IMR-90 (cell line): ENCODE measurements around the gene COL5A1. TPM values are rescaled to one million over a fixed set of nuclear protein-coding genes. Genes with fewer than 3 reads are reported as not detected.

Source experiments
- ATAC-seq: fragments of 200-7000 bp; cut with Tn5 transposase; 2 replicates; pipeline ENCODE4 v1.9.1; 2020; ENCODE audit warnings: low read depth, mild to moderate bottlenecking, moderate library complexity
- BruUV-seq: library from RNA; stranded (reverse); fragments of 400-500 nt; replicated peaks from 2 replicates; lab custom pipeline; 2021; lab: Mats Ljungman, UMichigan
- CTCF ChIA-PET: fragments of 300-600 bp; formaldehyde crosslinking; extraction: SDS; loops from one replicate; lab custom pipeline; 2021; ENCODE audit warnings: antibody characterized with exemption; lab: Yijun Ruan, JAX
- POLR2A ChIA-PET: fragments of 300-600 bp; sonication (Branson Sonifier 250); formaldehyde crosslinking; loops from one replicate; lab custom pipeline; 2022; ENCODE audit warnings: antibody characterized with exemption; ENCODE audit not compliant: unreplicated experiment; lab: Charles Lee
- DNase-seq: peaks from one replicate; pipeline ENCODE4 v3.0.0; 2013
- H2AFZ ChIP-seq: replicated peaks from 2 replicates; pipeline ENCODE3; 2013; ENCODE audit warnings: low read length, mild to moderate bottlenecking; ENCODE audit not compliant: poor library complexity
- H2AK5ac ChIP-seq: 2 replicates; pipeline ENCODE4 v1.6.1; 2013; ENCODE audit warnings: low read depth, low read length, inconsistent platforms
- H2AK9ac ChIP-seq: replicated peaks from 2 replicates; pipeline ENCODE3; 2013; ENCODE audit warnings: mild to moderate bottlenecking, low read depth, low read length, moderate library complexity; ENCODE audit not compliant: poor library complexity
- H2BK120ac ChIP-seq: 2 replicates; pipeline ENCODE4 v1.6.1; 2013; ENCODE audit warnings: low read depth, low read length, inconsistent platforms
- H2BK15ac ChIP-seq: 3 replicates; pipeline ENCODE4 v1.6.1; 2013; ENCODE audit warnings: low read depth, low read length, inconsistent platforms
- H2BK20ac ChIP-seq: 2 replicates; pipeline ENCODE4 v1.6.1; 2013; ENCODE audit warnings: low read depth, mild to moderate bottlenecking, inconsistent platforms, low read length, moderate library complexity
- H2BK5ac ChIP-seq: 2 replicates; pipeline ENCODE4 v1.6.1; 2013; ENCODE audit warnings: mild to moderate bottlenecking, low read depth, low read length, inconsistent platforms; ENCODE audit not compliant: poor library complexity, severe bottlenecking
- H3K14ac ChIP-seq: replicated peaks from 2 replicates; pipeline ENCODE4 v1.6.1; 2013; ENCODE audit warnings: low read depth, low read length, inconsistent platforms
- H3K18ac ChIP-seq: 2 replicates; pipeline ENCODE4 v1.6.1; 2013; ENCODE audit warnings: low read depth, low read length, control low read depth
- H3K23ac ChIP-seq: 2 replicates; pipeline ENCODE4 v1.6.1; 2013; ENCODE audit warnings: low read depth, low read length, inconsistent platforms
- H3K27ac ChIP-seq: 2 replicates; pipeline ENCODE4 v1.5.1; 2013; ENCODE audit warnings: mild to moderate bottlenecking, control low read depth, low read length; ENCODE audit not compliant: insufficient read depth
- H3K27me3 ChIP-seq: 2 replicates; pipeline ENCODE4 v1.6.1; 2013; ENCODE audit warnings: low read length; ENCODE audit not compliant: control insufficient read depth, insufficient read depth
- H3K36me3 ChIP-seq: 2 replicates; pipeline ENCODE4 v1.6.1; 2013; ENCODE audit warnings: low read length, mixed read lengths; ENCODE audit not compliant: control insufficient read depth, insufficient read depth
- H3K4ac ChIP-seq: 2 replicates; pipeline ENCODE4 v1.6.1; 2013; ENCODE audit warnings: low read depth, low read length, inconsistent platforms
- H3K4me1 ChIP-seq: 2 replicates; pipeline ENCODE4 v1.6.1; 2013; ENCODE audit warnings: low read length, mixed read lengths; ENCODE audit not compliant: control insufficient read depth, insufficient read depth
- H3K4me2 ChIP-seq: 2 replicates; pipeline ENCODE4 v1.6.1; 2013; ENCODE audit warnings: low read depth, mild to moderate bottlenecking, control low read depth, low read length, moderate library complexity
- H3K4me3 ChIP-seq: 2 replicates; pipeline ENCODE4 v1.5.1; 2013; ENCODE audit warnings: low read depth, mild to moderate bottlenecking, control low read depth, low read length, moderate library complexity; ENCODE audit not compliant: insufficient read depth
- H3K56ac ChIP-seq: 2 replicates; pipeline ENCODE4 v1.6.1; 2013; ENCODE audit warnings: low read length, inconsistent platforms; ENCODE audit not compliant: insufficient read depth; ENCODE audit errors: extremely low read depth
- H3K79me1 ChIP-seq, 2 experiments: 2 replicates each; pipeline ENCODE4 v1.6.1; 2013; ENCODE audit warnings: low read length in 2 of 2, inconsistent platforms in 1 of 2, low read depth in 1 of 2
- H3K9ac ChIP-seq: 2 replicates; pipeline ENCODE4 v1.6.1; 2013; ENCODE audit warnings: low read depth, low read length, control low read depth
- H3K9me1 ChIP-seq: 2 replicates; pipeline ENCODE4 v1.6.1; 2013; ENCODE audit warnings: low read length, inconsistent platforms; ENCODE audit not compliant: insufficient read depth
- H3K9me3 ChIP-seq: 2 replicates; pipeline ENCODE4 v1.6.1; 2013; ENCODE audit warnings: low read length; ENCODE audit not compliant: control insufficient read depth, insufficient read depth
- H4K20me1 ChIP-seq: 2 replicates; pipeline ENCODE4 v1.6.1; 2013; ENCODE audit warnings: low read length, inconsistent platforms; ENCODE audit not compliant: insufficient read depth
- H4K5ac ChIP-seq: 2 replicates; pipeline ENCODE4 v1.6.1; 2013; ENCODE audit warnings: mild to moderate bottlenecking, low read depth, low read length, control low read depth
- H4K8ac ChIP-seq, 2 experiments: 2 replicates each; pipeline ENCODE4 v1.6.1; 2013; ENCODE audit warnings: low read depth in 2 of 2, low read length in 2 of 2, control low read depth in 1 of 2, inconsistent platforms in 1 of 2
- H4K91ac ChIP-seq: 2 replicates; pipeline ENCODE4 v1.6.1; 2013; ENCODE audit warnings: low read depth, low read length, inconsistent platforms; ENCODE audit not compliant: insufficient read depth
- CEBPB ChIP-seq: IDR thresholded peaks from 2 replicates; pipeline ENCODE4 v1.6.1; 2012; ENCODE audit warnings: low read depth, low read length, improper control_type of control experiment
- CTCF ChIP-seq: conservative IDR thresholded peaks from 2 replicates; pipeline ENCODE4 v1.5.1; 2012; ENCODE audit warnings: mild to moderate bottlenecking, low read depth, low read length, improper control_type of control experiment
- ELK1 ChIP-seq: fragments of 150-350 bp; IDR thresholded peaks from 2 replicates; pipeline ENCODE4 v1.6.1; 2016; ENCODE audit warnings: low read depth, mild to moderate bottlenecking, low read length, moderate library complexity, borderline replicate concordance
- FOS ChIP-seq: fragments of 150-350 bp; IDR thresholded peaks from 2 replicates; pipeline ENCODE4 v1.6.1; 2016; ENCODE audit warnings: low read depth, low read length
- MXI1 ChIP-seq: IDR thresholded peaks from 2 replicates; pipeline ENCODE4 v1.6.1; 2012; ENCODE audit warnings: low read depth, mild to moderate bottlenecking, low read length, moderate library complexity, borderline replicate concordance
- NFE2L2 ChIP-seq: fragments of 150-350 bp; IDR thresholded peaks from 2 replicates; pipeline ENCODE4 v1.6.1; 2016; ENCODE audit warnings: low read depth, mild to moderate bottlenecking, low read length
- RAD21 ChIP-seq: IDR thresholded peaks from 2 replicates; pipeline ENCODE4 v1.6.1; 2012; ENCODE audit warnings: low read length, improper control_type of control experiment
- RCOR1 ChIP-seq: IDR thresholded peaks from 2 replicates; pipeline ENCODE4 v1.6.1; 2012; ENCODE audit warnings: mild to moderate bottlenecking, low read length, improper control_type of control experiment; ENCODE audit not compliant: insufficient replicate concordance
- RFX5 ChIP-seq: IDR thresholded peaks from 2 replicates; pipeline ENCODE4 v1.8.0; 2012; ENCODE audit warnings: low read depth, mild to moderate bottlenecking, low read length, moderate library complexity
- SMC3 ChIP-seq: fragments of 150-350 bp; IDR thresholded peaks from 2 replicates; pipeline ENCODE4 v1.6.1; 2016; ENCODE audit warnings: low read depth, mild to moderate bottlenecking, antibody characterized with exemption, low read length, moderate library complexity
- WGBS, 2 experiments: methylation state at CpG; one replicate each; pipeline versions ENCODE4 v1.1.5 to v1.1.7; 2013; ENCODE audit warnings: missing lambda C conversion rate in 2 of 2; ENCODE audit not compliant: insufficient read length in 1 of 2; ENCODE audit errors: extremely low coverage in 2 of 2; 5-methylcytosine and 5-hydroxymethylcytosine counted together
- dilution Hi-C: fragments of 300-500 bp; cut with HindIII; formaldehyde crosslinking; loops from one replicate; pipeline ENCODE4 v1.14.3; 2018; ENCODE audit warnings: low sequenced_read_pairs; ENCODE audit not compliant: unreplicated experiment
- in situ Hi-C: fragments of 300-500 bp; cut with MboI; formaldehyde crosslinking; loops from 3 replicates; pipeline ENCODE4 v1.14.3; 2019; ENCODE audit warnings: low sequenced_read_pairs, inconsistent platforms, mixed read lengths
- intact Hi-C: fragments of 100-400 bp; cut with micrococcal nuclease; formaldehyde crosslinking; loops from 2 replicates; pipeline ENCODE4 v1.10.0; 2022
- polyA plus RNA-seq, 3 experiments: library from polyadenylated mRNA; depleted of rRNA; stranded (reverse); fragments of >200 nt; gene quantifications; 2 replicates each; pipeline ENCODE4 v1.2.3, GENCODE V29; 2012; ENCODE audit warnings: low replicate concordance in 1 of 3
- total RNA-seq: library from RNA; depleted of rRNA; stranded (reverse); fragments of >200 nt; gene quantifications from 2 replicates; pipeline ENCODE4 v1.2.3, GENCODE V29; 2012

The COL5A1 gene
- total and polyA plus RNA-seq, 2 of the 4 experiments (the other 2 are of a cell fraction) = 19.2 to 173 TPM

DNA sequence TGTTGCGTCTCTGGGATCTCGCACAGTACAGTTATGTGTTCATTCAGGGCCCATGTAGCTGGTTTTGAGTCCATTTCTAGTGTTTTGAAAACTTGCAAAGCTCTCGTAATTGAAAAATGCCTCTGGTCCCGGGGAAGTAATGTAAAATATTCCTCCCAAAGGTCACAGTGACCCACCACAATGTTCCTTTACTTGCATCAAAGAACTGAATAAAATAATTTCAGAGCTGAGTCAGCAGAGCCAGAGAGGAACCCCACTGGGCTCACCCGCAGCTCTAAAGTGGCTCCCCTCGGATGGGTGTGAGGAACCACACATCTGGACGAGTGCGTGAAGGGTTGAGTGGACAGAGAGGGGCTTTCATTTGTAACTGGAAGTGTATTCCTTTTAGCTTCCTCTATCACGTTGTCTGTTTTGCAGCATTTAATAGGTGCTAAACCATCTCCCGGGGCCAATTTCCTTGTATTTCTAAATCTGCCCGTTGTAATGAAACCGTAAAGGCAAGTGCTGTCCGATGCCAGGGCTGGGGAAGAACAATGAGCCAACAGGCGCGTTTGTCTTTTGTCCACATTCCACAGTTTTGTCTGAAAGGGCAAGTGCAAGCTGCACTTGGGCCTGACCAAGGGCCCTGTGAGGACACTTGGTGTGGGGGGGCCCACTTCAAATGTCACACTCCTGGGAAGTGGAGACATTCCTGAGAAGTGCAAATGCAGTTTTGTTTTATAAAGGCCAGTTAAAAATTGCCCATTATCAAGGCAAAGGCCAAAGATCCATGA, 29.9 kb downstream of the COL5A1 start:
- intact Hi-C loops = no loop called here
- H3K23ac ChIP-seq = no peak overlapping the region
- no peak overlapping the region for H2BK15ac ChIP-seq
- peaks cover 50 to 88% of the 10 kb centered on the region in 2 experiments for H3K79me1 ChIP-seq
- no peak overlapping the region; the same call in 1 of the 2 replicates for H3K27ac ChIP-seq
- no peak overlapping the region for H4K5ac ChIP-seq
- H2BK5ac ChIP-seq = no peak overlapping the region
- H3K9me1 ChIP-seq = peaks cover 55% of the 10 kb centered on the region
- no peak overlapping the region for H3K4ac ChIP-seq
- in situ Hi-C loops = no loop called here
- peaks cover 4% of the 10 kb centered on the region; the same call in 1 of the 2 replicates for H3K9me3 ChIP-seq
- no peak overlapping the region for H3K14ac ChIP-seq
- no peak overlapping the region for H3K9ac ChIP-seq
- no TSS peak for BruUV-seq
- no peak overlapping the region for H4K8ac ChIP-seq
- no peak overlapping the region for H3K4me3 ChIP-seq
- WGBS, 2 experiments = 93% methylated on average over 5 of the region's 15 CpGs; no CpG with 5 or more reads in 1 of the 2 experiments
- peaks cover 93% of the 10 kb centered on the region for H4K20me1 ChIP-seq
- peaks cover 15% of the 10 kb centered on the region for H3K36me3 ChIP-seq
- TF ChIP-seq CEBPB = no peak
- no peak for TF ChIP-seq SMC3
- TF ChIP-seq NFE2L2 = no peak
- TF ChIP-seq RAD21 = no peak
- TF ChIP-seq MXI1 = no peak
- TF ChIP-seq RFX5 = no peak
- TF ChIP-seq FOS = no peak
- TF ChIP-seq ELK1 = no peak
- TF ChIP-seq RCOR1 = no peak
- TF ChIP-seq CTCF = no peak
- no peak overlapping the region for H2AK5ac ChIP-seq
- peaks cover 38% of the 10 kb centered on the region for H3K4me1 ChIP-seq
- H3K4me2 ChIP-seq = no peak overlapping the region
- POLR2A ChIA-PET = no interaction called here
- no peak overlapping the region for H2BK120ac ChIP-seq
- no peak overlapping the region for H3K18ac ChIP-seq
- no peak for DNase-seq
- H3K56ac ChIP-seq = no peak overlapping the region
- ATAC-seq = no peak
- no peak overlapping the region for H2AK9ac ChIP-seq
- no peak overlapping the region; the same call in 1 of the 2 replicates for H2BK20ac ChIP-seq
- no peak overlapping the region for H4K91ac ChIP-seq
- no peak overlapping the region for H2AFZ ChIP-seq
- dilution Hi-C loops = no loop called here
- H3K27me3 ChIP-seq = no peaks in the 10 kb centered on the region
- CTCF ChIA-PET = no interaction called here
